HEK293 (cell line): ENCODE data around the gene CLPSL2.

ENCODE experiments used
- BCL11A ChIP-seq: fragments of 450-650 bp; formaldehyde crosslinking; IDR thresholded peaks from 2 replicates; pipeline ENCODE4 v1.5.1; 2016; ENCODE audit warnings: low read depth, missing biosample characterization, missing genetic modification characterization
- FEZF1 ChIP-seq: fragments of 450-650 bp; formaldehyde crosslinking; IDR thresholded peaks from 2 replicates; pipeline ENCODE4 v1.5.1; 2016; ENCODE audit warnings: missing biosample characterization, missing genetic modification characterization
- KLF10 ChIP-seq: fragments of 450-650 bp; IDR thresholded peaks from 2 replicates; pipeline ENCODE4 v1.5.1; 2018; ENCODE audit warnings: missing biosample characterization, mild to moderate bottlenecking, missing genetic modification characterization
- KLF16 ChIP-seq: fragments of 450-650 bp; formaldehyde crosslinking; IDR thresholded peaks from 2 replicates; pipeline ENCODE4 v1.5.1; 2017; ENCODE audit warnings: missing biosample characterization, missing genetic modification characterization
- KLF7 ChIP-seq: fragments of 450-650 bp; formaldehyde crosslinking; IDR thresholded peaks from 2 replicates; pipeline ENCODE4 v1.5.1; 2016; ENCODE audit warnings: missing biosample characterization, missing genetic modification characterization, borderline replicate concordance
- OSR2 ChIP-seq: fragments of 450-650 bp; formaldehyde crosslinking; IDR thresholded peaks from 2 replicates; pipeline ENCODE4 v1.5.1; 2016; ENCODE audit warnings: missing biosample characterization, missing genetic modification characterization
- SP3 ChIP-seq: fragments of 450-650 bp; formaldehyde crosslinking; IDR thresholded peaks from 2 replicates; pipeline ENCODE4 v1.5.1; 2016; ENCODE audit warnings: missing biosample characterization, missing genetic modification characterization
- SP7 ChIP-seq: fragments of 450-650 bp; formaldehyde crosslinking; IDR thresholded peaks from 2 replicates; pipeline ENCODE4 v1.5.1; 2016; ENCODE audit warnings: missing biosample characterization, missing genetic modification characterization
- ZBTB1 ChIP-seq: fragments of 450-650 bp; formaldehyde crosslinking; IDR thresholded peaks from 2 replicates; pipeline ENCODE4 v1.5.1; 2016; ENCODE audit warnings: missing biosample characterization, missing genetic modification characterization
- ZBTB26 ChIP-seq: fragments of 450-650 bp; formaldehyde crosslinking; optimal IDR thresholded peaks from 2 replicates; pipeline ENCODE3; 2016; ENCODE audit warnings: missing biosample characterization, mild to moderate bottlenecking, missing genetic modification characterization
- ZFP37 ChIP-seq: fragments of 450-650 bp; formaldehyde crosslinking; IDR thresholded peaks from 2 replicates; pipeline ENCODE4 v1.5.1; 2016; ENCODE audit warnings: missing biosample characterization, missing genetic modification characterization
- ZNF121 ChIP-seq: fragments of 450-650 bp; formaldehyde crosslinking; IDR thresholded peaks from 2 replicates; pipeline ENCODE4 v1.5.1; 2016; ENCODE audit warnings: missing biosample characterization, missing genetic modification characterization
- ZNF133 ChIP-seq: fragments of 450-650 bp; formaldehyde crosslinking; IDR thresholded peaks from 2 replicates; pipeline ENCODE4 v1.5.1; 2016; ENCODE audit warnings: missing biosample characterization, missing genetic modification characterization
- ZNF175 ChIP-seq: fragments of 450-650 bp; formaldehyde crosslinking; IDR thresholded peaks from 2 replicates; pipeline ENCODE4 v1.5.1; 2016; ENCODE audit warnings: missing biosample characterization, missing genetic modification characterization
- ZNF184 ChIP-seq: fragments of 450-650 bp; IDR thresholded peaks from 2 replicates; pipeline ENCODE4 v1.5.1; 2018; ENCODE audit warnings: missing biosample characterization, mild to moderate bottlenecking, missing genetic modification characterization
- ZNF239 ChIP-seq: fragments of 450-650 bp; formaldehyde crosslinking; IDR thresholded peaks from 2 replicates; pipeline ENCODE4 v1.5.1; 2016; ENCODE audit warnings: missing biosample characterization, missing genetic modification characterization
- ZNF248 ChIP-seq: fragments of 450-650 bp; formaldehyde crosslinking; IDR thresholded peaks from 2 replicates; pipeline ENCODE4 v1.5.1; 2017; ENCODE audit warnings: missing biosample characterization, missing genetic modification characterization
- ZNF324 ChIP-seq: fragments of 450-650 bp; formaldehyde crosslinking; IDR thresholded peaks from 2 replicates; pipeline ENCODE4 v1.5.1; 2016; ENCODE audit warnings: missing biosample characterization, missing genetic modification characterization
- ZNF335 ChIP-seq: fragments of 450-650 bp; formaldehyde crosslinking; conservative IDR thresholded peaks from 2 replicates; pipeline ENCODE4 v1.5.1; 2016; ENCODE audit warnings: missing biosample characterization, missing genetic modification characterization
- ZNF416 ChIP-seq: fragments of 450-650 bp; formaldehyde crosslinking; IDR thresholded peaks from 2 replicates; pipeline ENCODE4 v1.5.1; 2016; ENCODE audit warnings: missing biosample characterization, missing genetic modification characterization
- ZNF426 ChIP-seq: fragments of 450-650 bp; formaldehyde crosslinking; IDR thresholded peaks from 2 replicates; pipeline ENCODE4 v1.5.1; 2017; ENCODE audit warnings: missing biosample characterization, missing genetic modification characterization, mild to moderate bottlenecking, inconsistent platforms, moderate library complexity
- ZNF501 ChIP-seq: fragments of 450-650 bp; formaldehyde crosslinking; IDR thresholded peaks from 2 replicates; pipeline ENCODE4 v1.5.1; 2016; ENCODE audit warnings: missing biosample characterization, missing genetic modification characterization
- ZNF514 ChIP-seq: fragments of 450-650 bp; formaldehyde crosslinking; IDR thresholded peaks from 2 replicates; pipeline ENCODE4 v1.5.1; 2016; ENCODE audit warnings: missing biosample characterization, missing genetic modification characterization
- ZNF558 ChIP-seq: fragments of 450-650 bp; formaldehyde crosslinking; IDR thresholded peaks from 2 replicates; pipeline ENCODE4 v1.5.1; 2016; ENCODE audit warnings: missing biosample characterization, missing genetic modification characterization
- ZNF560 ChIP-seq: fragments of 450-650 bp; formaldehyde crosslinking; IDR thresholded peaks from 2 replicates; pipeline ENCODE4 v1.5.1; 2017; ENCODE audit warnings: missing biosample characterization, missing genetic modification characterization, borderline replicate concordance
- ZNF561 ChIP-seq: fragments of 450-650 bp; IDR thresholded peaks from 2 replicates; pipeline ENCODE4 v1.5.1; 2018; ENCODE audit warnings: missing biosample characterization, missing genetic modification characterization, borderline replicate concordance
- ZNF610 ChIP-seq: fragments of 450-650 bp; formaldehyde crosslinking; IDR thresholded peaks from 2 replicates; pipeline ENCODE4 v1.5.1; 2016; ENCODE audit warnings: missing biosample characterization, missing genetic modification characterization, borderline replicate concordance
- ZNF629 ChIP-seq: fragments of 450-650 bp; formaldehyde crosslinking; IDR thresholded peaks from 2 replicates; pipeline ENCODE4 v1.5.1; 2017; ENCODE audit warnings: missing biosample characterization, missing genetic modification characterization
- ZNF658 ChIP-seq: fragments of 450-650 bp; formaldehyde crosslinking; IDR thresholded peaks from 2 replicates; pipeline ENCODE4; 2016; ENCODE audit warnings: missing biosample characterization, missing genetic modification characterization
- ZNF747 ChIP-seq: fragments of 450-650 bp; formaldehyde crosslinking; IDR thresholded peaks from 2 replicates; pipeline ENCODE4 v1.5.1; 2016; ENCODE audit warnings: missing biosample characterization, missing genetic modification characterization
- ZNF776 ChIP-seq: fragments of 450-650 bp; formaldehyde crosslinking; IDR thresholded peaks from 2 replicates; pipeline ENCODE4 v1.5.0; 2017; ENCODE audit warnings: missing biosample characterization, missing genetic modification characterization, borderline replicate concordance
- ZNF791 ChIP-seq: fragments of 450-650 bp; formaldehyde crosslinking; IDR thresholded peaks from 2 replicates; pipeline ENCODE4 v1.5.1; 2016; ENCODE audit warnings: missing biosample characterization, missing genetic modification characterization
- ZNF792 ChIP-seq: fragments of 450-650 bp; formaldehyde crosslinking; IDR thresholded peaks from 2 replicates; pipeline ENCODE4 v1.5.1; 2016; ENCODE audit warnings: missing biosample characterization, missing genetic modification characterization
- TF ChIP-seq, protein P1 (sequence below): fragments of 450-650 bp; formaldehyde crosslinking; IDR thresholded peaks from 2 replicates; pipeline ENCODE4 v1.5.1; 2017; ENCODE audit warnings: missing biosample characterization, missing genetic modification characterization
- TF ChIP-seq, protein P2 (sequence below): fragments of 450-650 bp; formaldehyde crosslinking; IDR thresholded peaks from 2 replicates; pipeline ENCODE4 v1.5.0; 2017; ENCODE audit warnings: missing biosample characterization, missing genetic modification characterization, borderline replicate concordance
- TF ChIP-seq, protein P3 (sequence below): fragments of 450-650 bp; formaldehyde crosslinking; IDR thresholded peaks from 2 replicates; pipeline ENCODE4 v1.5.1; 2016; ENCODE audit warnings: missing biosample characterization, missing genetic modification characterization

The CLPSL2 gene

DNA sequence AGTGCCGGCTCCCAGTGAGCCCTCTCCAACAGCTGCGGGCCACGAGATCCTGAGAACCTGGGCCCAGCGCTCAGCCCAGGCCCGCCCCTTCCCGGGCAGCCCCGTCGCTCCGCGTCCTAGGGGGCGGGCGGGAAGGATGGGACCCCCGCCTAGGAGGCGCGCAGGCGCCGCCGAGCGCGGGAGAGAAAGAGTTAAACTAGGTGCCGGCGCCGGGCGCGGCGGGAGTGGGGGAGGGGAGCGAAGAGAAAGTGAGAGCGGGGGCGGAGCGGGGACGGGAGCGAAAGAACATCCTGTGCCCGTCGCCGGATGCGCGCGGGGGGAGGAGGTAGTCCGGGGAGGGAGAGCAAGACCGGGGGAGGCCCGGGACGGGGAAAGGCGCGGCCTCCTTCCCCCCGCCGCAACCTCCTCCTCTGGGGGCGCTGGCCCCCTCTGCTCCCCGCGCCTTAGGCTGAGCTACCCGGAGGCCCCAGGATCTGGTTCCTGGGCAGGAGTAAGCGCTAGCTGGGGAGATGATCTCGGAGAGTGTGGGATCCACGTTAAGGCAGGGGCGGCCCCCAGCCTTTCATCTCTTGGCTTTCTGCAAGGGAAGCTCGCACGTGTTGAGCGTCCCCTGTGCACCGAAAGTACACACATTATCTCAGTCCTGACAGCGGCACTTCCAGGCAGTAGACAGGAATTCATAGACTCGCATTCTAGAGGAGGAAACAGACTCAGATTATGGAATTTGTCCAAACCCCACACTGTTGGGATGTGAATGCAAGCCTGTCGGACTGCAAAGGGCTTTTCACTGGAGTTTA, 44.5 kb upstream of the CLPSL2 start (continued):
- TF ChIP-seq, protein P1, sequence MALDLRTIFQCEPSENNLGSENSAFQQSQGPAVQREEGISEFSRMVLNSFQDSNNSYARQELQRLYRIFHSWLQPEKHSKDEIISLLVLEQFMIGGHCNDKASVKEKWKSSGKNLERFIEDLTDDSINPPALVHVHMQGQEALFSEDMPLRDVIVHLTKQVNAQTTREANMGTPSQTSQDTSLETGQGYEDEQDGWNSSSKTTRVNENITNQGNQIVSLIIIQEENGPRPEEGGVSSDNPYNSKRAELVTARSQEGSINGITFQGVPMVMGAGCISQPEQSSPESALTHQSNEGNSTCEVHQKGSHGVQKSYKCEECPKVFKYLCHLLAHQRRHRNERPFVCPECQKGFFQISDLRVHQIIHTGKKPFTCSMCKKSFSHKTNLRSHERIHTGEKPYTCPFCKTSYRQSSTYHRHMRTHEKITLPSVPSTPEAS (tag by site-specific recombination): peak; percentile 42; the same call in 1 of the 2 replicates
- TF ChIP-seq ZNF610 (tag by site-specific recombination) (peak; percentile 83; the same call in 1 of the 2 replicates), ZNF501 (tag by site-specific recombination) (peak; percentile 93), ZNF121 (peak; percentile 51; the same call in 1 of the 2 replicates), ZNF239 (tag by site-specific recombination) (no peak), OSR2 (peak; percentile 64), KLF16 (tag by site-specific recombination) (peak; percentile 19; the same call in 1 of the 2 replicates), ZFP37 (tag by site-specific recombination) (peak; percentile 89), SP7 (tag by site-specific recombination) (peak; percentile 91), ZNF629 (tag by site-specific recombination) (peak; percentile 70), KLF10 (tag by site-specific recombination) (peak; percentile 65; the same call in 1 of the 2 replicates), ZNF747 (tag by site-specific recombination) (no peak), ZNF776 (tag by site-specific recombination) (no peak), ZNF133 (no peak), ZBTB1 (tag by site-specific recombination) (no peak), ZBTB26 (peak; percentile 99), ZNF791 (tag by site-specific recombination) (no peak), ZNF561 (tag by site-specific recombination) (peak; percentile 62; the same call in 1 of the 2 replicates), ZNF175 (tag by site-specific recombination) (no peak), BCL11A (no peak; the same call in 1 of the 2 replicates), ZNF416 (no peak), FEZF1 (peak; percentile 65), ZNF324 (tag by site-specific recombination) (peak; percentile 60; the same call in 1 of the 2 replicates), ZNF184 (tag by site-specific recombination) (peak; percentile 32; the same call in 1 of the 2 replicates), KLF7 (tag by site-specific recombination) (peak; percentile 71; the same call in 1 of the 2 replicates), ZNF658 (tag by site-specific recombination) (no peak), ZNF560 (tag by site-specific recombination) (no peak), ZNF426 (tag by site-specific recombination) (no peak), ZNF792 (tag by site-specific recombination) (0 out of 2 replicates have a peak, but pooled peaks have one; percentile 18), ZNF514 (no peak), SP3 (tag by site-specific recombination) (peak; percentile 92), ZNF248 (no peak), ZNF335 (peak; percentile 87), ZNF558 (tag by site-specific recombination) (no peak)
- TF ChIP-seq, protein P2, sequence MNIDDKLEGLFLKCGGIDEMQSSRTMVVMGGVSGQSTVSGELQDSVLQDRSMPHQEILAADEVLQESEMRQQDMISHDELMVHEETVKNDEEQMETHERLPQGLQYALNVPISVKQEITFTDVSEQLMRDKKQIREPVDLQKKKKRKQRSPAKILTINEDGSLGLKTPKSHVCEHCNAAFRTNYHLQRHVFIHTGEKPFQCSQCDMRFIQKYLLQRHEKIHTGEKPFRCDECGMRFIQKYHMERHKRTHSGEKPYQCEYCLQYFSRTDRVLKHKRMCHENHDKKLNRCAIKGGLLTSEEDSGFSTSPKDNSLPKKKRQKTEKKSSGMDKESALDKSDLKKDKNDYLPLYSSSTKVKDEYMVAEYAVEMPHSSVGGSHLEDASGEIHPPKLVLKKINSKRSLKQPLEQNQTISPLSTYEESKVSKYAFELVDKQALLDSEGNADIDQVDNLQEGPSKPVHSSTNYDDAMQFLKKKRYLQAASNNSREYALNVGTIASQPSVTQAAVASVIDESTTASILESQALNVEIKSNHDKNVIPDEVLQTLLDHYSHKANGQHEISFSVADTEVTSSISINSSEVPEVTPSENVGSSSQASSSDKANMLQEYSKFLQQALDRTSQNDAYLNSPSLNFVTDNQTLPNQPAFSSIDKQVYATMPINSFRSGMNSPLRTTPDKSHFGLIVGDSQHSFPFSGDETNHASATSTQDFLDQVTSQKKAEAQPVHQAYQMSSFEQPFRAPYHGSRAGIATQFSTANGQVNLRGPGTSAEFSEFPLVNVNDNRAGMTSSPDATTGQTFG (tag by site-specific recombination): no peak
- TF ChIP-seq, protein P3, sequence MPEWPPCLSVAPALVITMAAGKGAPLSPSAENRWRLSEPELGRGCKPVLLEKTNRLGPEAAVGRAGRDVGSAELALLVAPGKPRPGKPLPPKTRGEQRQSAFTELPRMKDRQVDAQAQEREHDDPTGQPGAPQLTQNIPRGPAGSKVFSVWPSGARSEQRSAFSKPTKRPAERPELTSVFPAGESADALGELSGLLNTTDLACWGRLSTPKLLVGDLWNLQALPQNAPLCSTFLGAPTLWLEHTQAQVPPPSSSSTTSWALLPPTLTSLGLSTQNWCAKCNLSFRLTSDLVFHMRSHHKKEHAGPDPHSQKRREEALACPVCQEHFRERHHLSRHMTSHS: no peak
